ENCODE data around the gene UBN2.
A peak's percentile ranks its signal among the peaks of the same experiment; 100 is the strongest.
"Not testable (repeated sequence)": the region's sequence is repeated elsewhere in the genome, so short reads cannot be mapped to it uniquely, and the experiment has no call there.

UBN2 gene

GRCh38 chr7:139293534-139293933 lies 62.5 kb downstream of the UBN2 start:
- H3K9me3 ChIP-seq (ENCODE audit: control insufficient read depth in 1 of 2, low read length in 2 of 2): no peaks in the 10 kb centered on the region
- peaks cover 8 to 13% of the 10 kb centered on the region in 2 donors for H3K4me1 ChIP-seq (ENCODE audit: control insufficient read depth in 1 of 2, insufficient read depth in 2 of 2, low read length in 2 of 2)
- H3K27me3 ChIP-seq (ENCODE audit: control insufficient read depth in 1 of 2, insufficient read depth in 2 of 2, low read length in 2 of 2): no peaks in the 10 kb centered on the region
- H3K27ac ChIP-seq (ENCODE audit: low read depth, low read length): no peak overlapping the region
- no peak overlapping the region for H3K4me3 ChIP-seq (ENCODE audit: low read depth in 1 of 2, low read length in 2 of 2)
- peaks cover 4 to 6% of the 10 kb centered on the region in 2 donors for H3K36me3 ChIP-seq (ENCODE audit: control insufficient read depth in 1 of 2, insufficient read depth in 2 of 2, low read length in 2 of 2)
- H3K9ac ChIP-seq (ENCODE audit: low read depth in 1 of 2, low read length in 2 of 2): no peak overlapping the region

- no peaks in the 10 kb centered on the region for H3K27me3 ChIP-seq (ENCODE audit: control insufficient read depth in 1 of 2, insufficient read depth in 2 of 2, low read length in 2 of 2)
- peaks cover 8 to 20% of the 10 kb centered on the region in 2 donors for H3K4me1 ChIP-seq (ENCODE audit: control insufficient read depth in 1 of 2, insufficient read depth in 2 of 2, low read length in 2 of 2)
- no peaks in the 10 kb centered on the region for H3K9me3 ChIP-seq (ENCODE audit: control insufficient read depth in 1 of 2, low read length in 2 of 2)
- peaks cover 4 to 6% of the 10 kb centered on the region in 2 donors for H3K36me3 ChIP-seq (ENCODE audit: control insufficient read depth in 1 of 2, insufficient read depth in 2 of 2, low read length in 2 of 2)
- no peak overlapping the region for H3K27ac ChIP-seq (ENCODE audit: low read depth, low read length)
- H3K9ac ChIP-seq (ENCODE audit: low read depth in 1 of 2, low read length in 2 of 2): no peak overlapping the region
- H3K4me3 ChIP-seq (ENCODE audit: low read depth in 1 of 2, low read length in 2 of 2): no peak overlapping the region
Measured at GRCh38 chr7:139294241-139294640, 63.2 kb downstream of the UBN2 start.

- H3K36me3 ChIP-seq (ENCODE audit: control insufficient read depth in 1 of 2, insufficient read depth in 2 of 2, low read length in 2 of 2): peaks cover 4 to 6% of the 10 kb centered on the region in 2 donors
- H3K9ac ChIP-seq (ENCODE audit: low read depth in 1 of 2, low read length in 2 of 2): no peak overlapping the region
- H3K27ac ChIP-seq (ENCODE audit: low read depth, low read length): no peak overlapping the region
Measured at GRCh38 chr7:139294951-139295575, 64.0 kb downstream of the UBN2 start.

GRCh38 chr7:139297795-139298194 lies 66.8 kb downstream of the UBN2 start:
- peak overlapping the region in 1 of 2 donors; percentile 47 for H3K4me3 ChIP-seq (ENCODE audit: low read depth in 1 of 2, low read length in 2 of 2)
- H3K36me3 ChIP-seq (ENCODE audit: control insufficient read depth in 1 of 2, insufficient read depth in 2 of 2, low read length in 2 of 2): peaks cover 3 to 4% of the 10 kb centered on the region in 2 donors
- peaks cover 8 to 41% of the 10 kb centered on the region in 2 donors for H3K4me1 ChIP-seq (ENCODE audit: control insufficient read depth in 1 of 2, insufficient read depth in 2 of 2, low read length in 2 of 2)
- H3K27me3 ChIP-seq (ENCODE audit: control insufficient read depth in 1 of 2, insufficient read depth in 2 of 2, low read length in 2 of 2): no peaks in the 10 kb centered on the region
- peak overlapping the region in 1 of 2 donors; percentile 8 for H3K9ac ChIP-seq (ENCODE audit: low read depth in 1 of 2, low read length in 2 of 2)
- H3K27ac ChIP-seq (ENCODE audit: low read depth, low read length): no peak overlapping the region
- H3K9me3 ChIP-seq (ENCODE audit: control insufficient read depth in 1 of 2, low read length in 2 of 2): no peaks in the 10 kb centered on the region

More at GRCh38 chr7:139294951-139295575, 64.0 kb downstream of the UBN2 start:
- Histone ChIP-seq H3K4me1 (ENCODE audit: control insufficient read depth in 1 of 2, insufficient read depth in 2 of 2, low read length in 2 of 2) (peaks cover 8 to 27% of the 10 kb centered on the region in 2 donors), H3K9me3 (ENCODE audit: control insufficient read depth in 1 of 2, low read length in 2 of 2) (no peaks in the 10 kb centered on the region), H3K27me3 (ENCODE audit: control insufficient read depth in 1 of 2, insufficient read depth in 2 of 2, low read length in 2 of 2) (no peaks in the 10 kb centered on the region), H3K4me3 (ENCODE audit: low read depth in 1 of 2, low read length in 2 of 2) (no peak overlapping the region)

- Histone ChIP-seq H3K27me3 (ENCODE audit: control insufficient read depth in 1 of 2, insufficient read depth in 2 of 2, low read length in 2 of 2) (no peaks in the 10 kb centered on the region), H3K27ac (ENCODE audit: low read depth, low read length) (no peak overlapping the region), H3K36me3 (ENCODE audit: control insufficient read depth in 1 of 2, insufficient read depth in 2 of 2, low read length in 2 of 2) (peaks cover 4 to 5% of the 10 kb centered on the region in 2 donors), H3K4me1 (ENCODE audit: control insufficient read depth in 1 of 2, insufficient read depth in 2 of 2, low read length in 2 of 2) (peaks cover 8 to 41% of the 10 kb centered on the region in 2 donors), H3K4me3 (ENCODE audit: low read depth in 1 of 2, low read length in 2 of 2) (no peak overlapping the region), H3K9me3 (ENCODE audit: control insufficient read depth in 1 of 2, low read length in 2 of 2) (no peaks in the 10 kb centered on the region), H3K9ac (ENCODE audit: low read depth in 1 of 2, low read length in 2 of 2) (no peak overlapping the region)
Measured at GRCh38 chr7:139299296-139299695, 68.3 kb downstream of the UBN2 start.

- H3K9ac ChIP-seq (ENCODE audit: low read depth in 1 of 2, low read length in 2 of 2): no peak overlapping the region
- H3K27me3 ChIP-seq (ENCODE audit: control insufficient read depth in 1 of 2, insufficient read depth in 2 of 2, low read length in 2 of 2): no peaks in the 10 kb centered on the region
- peaks cover under 1 to 7% of the 10 kb centered on the region in 2 donors for H3K36me3 ChIP-seq (ENCODE audit: control insufficient read depth in 1 of 2, insufficient read depth in 2 of 2, low read length in 2 of 2)
- H3K9me3 ChIP-seq (ENCODE audit: control insufficient read depth in 1 of 2, low read length in 2 of 2): no peaks in the 10 kb centered on the region
- H3K4me1 ChIP-seq (ENCODE audit: control insufficient read depth in 1 of 2, insufficient read depth in 2 of 2, low read length in 2 of 2): peaks cover 3 to 34% of the 10 kb centered on the region in 2 donors
- H3K4me3 ChIP-seq (ENCODE audit: low read depth in 1 of 2, low read length in 2 of 2): no peak overlapping the region
- H3K27ac ChIP-seq (ENCODE audit: low read depth, low read length): no peak overlapping the region
Measured at GRCh38 chr7:139300390-139300789, 69.4 kb downstream of the UBN2 start.

- Histone ChIP-seq H3K27ac (ENCODE audit: low read depth, low read length) (no peak overlapping the region), H3K9ac (ENCODE audit: low read depth in 1 of 2, low read length in 2 of 2) (no peak overlapping the region), H3K9me3 (ENCODE audit: control insufficient read depth in 1 of 2, low read length in 2 of 2) (no peaks in the 10 kb centered on the region), H3K4me1 (ENCODE audit: control insufficient read depth in 1 of 2, insufficient read depth in 2 of 2, low read length in 2 of 2) (peaks cover 0 to 18% of the 10 kb centered on the region in 2 donors), H3K27me3 (ENCODE audit: control insufficient read depth in 1 of 2, insufficient read depth in 2 of 2, low read length in 2 of 2) (no peaks in the 10 kb centered on the region), H3K36me3 (ENCODE audit: control insufficient read depth in 1 of 2, insufficient read depth in 2 of 2, low read length in 2 of 2) (peaks cover 3 to 11% of the 10 kb centered on the region in 2 donors), H3K4me3 (ENCODE audit: low read depth in 1 of 2, low read length in 2 of 2) (no peak overlapping the region)
Measured at GRCh38 chr7:139304517-139304916, 73.5 kb downstream of the UBN2 start.

GRCh38 chr7:139317939-139318505 lies 87.0 kb downstream of the UBN2 start:
- H3K27ac ChIP-seq (ENCODE audit: low read depth, low read length): no peak overlapping the region
- H3K9me3 ChIP-seq (ENCODE audit: control insufficient read depth in 1 of 2, low read length in 2 of 2): no peaks in the 10 kb centered on the region
- H3K36me3 ChIP-seq (ENCODE audit: control insufficient read depth in 1 of 2, insufficient read depth in 2 of 2, low read length in 2 of 2): no peaks in the 10 kb centered on the region
- H3K27me3 ChIP-seq (ENCODE audit: control insufficient read depth in 1 of 2, insufficient read depth in 2 of 2, low read length in 2 of 2): no peaks in the 10 kb centered on the region
- H3K4me1 ChIP-seq (ENCODE audit: control insufficient read depth in 1 of 2, insufficient read depth in 2 of 2, low read length in 2 of 2): no peaks in the 10 kb centered on the region
- no peak overlapping the region for H3K9ac ChIP-seq (ENCODE audit: low read depth in 1 of 2, low read length in 2 of 2)
- no peak overlapping the region for H3K4me3 ChIP-seq (ENCODE audit: low read depth in 1 of 2, low read length in 2 of 2)

GRCh38 chr7:139321071-139321745 lies 90.2 kb downstream of the UBN2 start:
- H3K4me3 ChIP-seq (ENCODE audit: low read depth in 1 of 2, low read length in 2 of 2): no peak overlapping the region
- no peaks in the 10 kb centered on the region for H3K9me3 ChIP-seq (ENCODE audit: control insufficient read depth in 1 of 2, low read length in 2 of 2)
- H3K27ac ChIP-seq (ENCODE audit: low read depth, low read length): no peak overlapping the region
- H3K27me3 ChIP-seq (ENCODE audit: control insufficient read depth in 1 of 2, insufficient read depth in 2 of 2, low read length in 2 of 2): no peaks in the 10 kb centered on the region
- H3K9ac ChIP-seq (ENCODE audit: low read depth in 1 of 2, low read length in 2 of 2): no peak overlapping the region
- no peaks in the 10 kb centered on the region for H3K36me3 ChIP-seq (ENCODE audit: control insufficient read depth in 1 of 2, insufficient read depth in 2 of 2, low read length in 2 of 2)
- H3K4me1 ChIP-seq (ENCODE audit: control insufficient read depth in 1 of 2, insufficient read depth in 2 of 2, low read length in 2 of 2): no peaks in the 10 kb centered on the region

- not testable (repeated sequence) for H3K27me3 ChIP-seq (ENCODE audit: control insufficient read depth in 1 of 2, insufficient read depth in 2 of 2, low read length in 2 of 2); H3K9me3 ChIP-seq (ENCODE audit: control insufficient read depth in 1 of 2, low read length in 2 of 2); H3K4me1 ChIP-seq (ENCODE audit: control insufficient read depth in 1 of 2, insufficient read depth in 2 of 2, low read length in 2 of 2); H3K9ac ChIP-seq (ENCODE audit: low read depth in 1 of 2, low read length in 2 of 2); H3K27ac ChIP-seq (ENCODE audit: low read depth, low read length); H3K36me3 ChIP-seq (ENCODE audit: control insufficient read depth in 1 of 2, insufficient read depth in 2 of 2, low read length in 2 of 2); H3K4me3 ChIP-seq (ENCODE audit: low read depth in 1 of 2, low read length in 2 of 2)
Measured at GRCh38 chr7:139324709-139325108, 93.7 kb downstream of the UBN2 start.
